K562 (cell line): ENCODE measurements around the gene ST6GALNAC2. TPM values are rescaled to one million over a fixed set of nuclear protein-coding genes. Genes with fewer than 3 reads are reported as not detected.

Experiments
- CHD4 ChIP-seq: fragments of 200-600 bp; sonication (generic); IDR thresholded peaks from 3 replicates; pipeline ENCODE4 v1.6.1; 2012; ENCODE audit warnings: low read depth, mild to moderate bottlenecking, mixed read lengths, low read length, inconsistent platforms; ENCODE audit not compliant: insufficient read depth, insufficient replicate concordance, poor library complexity, severe bottlenecking
- EP400 ChIP-seq: fragments of 450-650 bp; IDR thresholded peaks from 2 replicates; pipeline ENCODE4 v1.6.1; 2017; ENCODE audit warnings: antibody characterized with exemption, mild to moderate bottlenecking, moderate library complexity
- ESRRB ChIP-seq: fragments of 250-450 bp; sonication (Bioruptor Pico); IDR thresholded peaks from 2 replicates; pipeline ENCODE4 v1.5.0; 2020; ENCODE audit warnings: mild to moderate bottlenecking, moderate library complexity, borderline replicate concordance
- KDM5B ChIP-seq: fragments of 200-600 bp; sonication (generic); IDR thresholded peaks from 2 replicates; pipeline ENCODE4 v1.6.1; 2012; ENCODE audit warnings: low read depth, mild to moderate bottlenecking, moderate library complexity, low read length, control low read depth, inconsistent platforms; ENCODE audit not compliant: insufficient replicate concordance
- MEF2D ChIP-seq: conservative IDR thresholded peaks from 2 replicates; pipeline ENCODE4 v1.6.1; 2016; ENCODE audit warnings: low read depth, missing genetic modification characterization, missing compliant biosample characterization
- NUFIP1 ChIP-seq: fragments of 450-650 bp; IDR thresholded peaks from 2 replicates; pipeline ENCODE4 v1.6.1; 2018; ENCODE audit not compliant: partially characterized antibody
- RAD51 ChIP-seq: fragments of 450-650 bp; IDR thresholded peaks from 2 replicates; pipeline ENCODE4 v1.7.1; 2016; ENCODE audit warnings: low read depth, mild to moderate bottlenecking, borderline replicate concordance
- SMARCC2 ChIP-seq: fragments of 450-650 bp; IDR thresholded peaks from 2 replicates; pipeline ENCODE4 v1.6.1; 2017; ENCODE audit warnings: antibody characterized with exemption, moderate library complexity, mild to moderate bottlenecking, low read depth
- TAL1 ChIP-seq: fragments of 450-650 bp; IDR thresholded peaks from 2 replicates; pipeline ENCODE4 v1.6.1; 2016; ENCODE audit warnings: mild to moderate bottlenecking
- TOE1 ChIP-seq, 2 experiments: fragments of 450-650 bp in 1 of 2; sonication (generic) in 1 of 2; formaldehyde crosslinking in 1 of 2; IDR thresholded peaks; 2 replicates each; pipeline versions ENCODE4 v1.7.1 to v1.8.0; 2016 to 2022; ENCODE audit warnings: borderline replicate concordance in 2 of 2, mild to moderate bottlenecking in 2 of 2, antibody characterized with exemption in 1 of 2, inconsistent platforms in 1 of 2, low read depth in 1 of 2, missing genetic modification reagents in 1 of 2, moderate library complexity in 1 of 2
- ZNF3 ChIP-seq: fragments of 250-450 bp; sonication (Bioruptor Pico); IDR thresholded peaks from 2 replicates; pipeline ENCODE4 v1.5.0; 2021; ENCODE audit warnings: mild to moderate bottlenecking, moderate library complexity
- ZNF384 ChIP-seq: IDR thresholded peaks from 2 replicates; pipeline ENCODE4 v1.6.1; 2012; ENCODE audit warnings: low read depth, low read length, improper control_type of control experiment
- ZNF561 ChIP-seq: fragments of 450-650 bp; formaldehyde crosslinking; conservative IDR thresholded peaks from 2 replicates; pipeline ENCODE4 v1.4.0; 2020; ENCODE audit warnings: mild to moderate bottlenecking, moderate library complexity
- ZNF584 ChIP-seq: fragments of 200-800 bp; sonication (Bioruptor generic); IDR thresholded peaks from 2 replicates; pipeline ENCODE4 v1.6.1; 2016; ENCODE audit warnings: low read depth, mild to moderate bottlenecking, missing genetic modification characterization, missing compliant biosample characterization
- polyA plus RNA-seq, 8 experiments: library from polyadenylated mRNA; depleted of rRNA in 4 of 8; stranded (reverse) in 5 of 8; unstranded in 3 of 8; fragments of >200 nt; fragmentation: Nextera tagmentation in 2 of 8; fragmentation: Illumina TruSeq in 1 of 8; extraction: Ambion mirVana in 2 of 8; extraction: Trizol in 1 of 8; gene quantifications; 2 replicates each; pipeline versions ENCODE4 v1.2.1 to v1.2.3, GENCODE V29; 2011 to 2014; ENCODE audit warnings: inconsistent platforms in 1 of 8, missing spikeins in 1 of 8
- total RNA-seq, 7 experiments: library from RNA; depleted of rRNA in 6 of 7; stranded (reverse); fragments of >200 nt in 6 of 7; fragmentation: Illumina TruSeq in 2 of 7; extraction: Trizol in 2 of 7; gene quantifications; 2 replicates each; pipeline versions ENCODE4 v1.2.1 to v1.2.3, GENCODE V29; 2011 to 2021; ENCODE audit warnings: low replicate concordance in 1 of 7
- TF ChIP-seq, protein P1 (sequence below): fragments of 200-800 bp; sonication (Bioruptor generic); IDR thresholded peaks from 2 replicates; pipeline ENCODE4 v1.6.1; 2016; ENCODE audit warnings: missing genetic modification characterization, missing compliant biosample characterization
- TF ChIP-seq, protein P2 (sequence below): sonication (generic); formaldehyde crosslinking; IDR thresholded peaks from 2 replicates; pipeline ENCODE4 v1.8.1; 2023; ENCODE audit warnings: missing genetic modification reagents, mild to moderate bottlenecking, borderline replicate concordance

ST6GALNAC2 gene
- total and polyA plus RNA-seq, 9 of the 15 experiments (the other 6 are each of a cell fraction or from before 2014, with no cell fraction given): 0.18 TPM; not detected in 8

DNA sequence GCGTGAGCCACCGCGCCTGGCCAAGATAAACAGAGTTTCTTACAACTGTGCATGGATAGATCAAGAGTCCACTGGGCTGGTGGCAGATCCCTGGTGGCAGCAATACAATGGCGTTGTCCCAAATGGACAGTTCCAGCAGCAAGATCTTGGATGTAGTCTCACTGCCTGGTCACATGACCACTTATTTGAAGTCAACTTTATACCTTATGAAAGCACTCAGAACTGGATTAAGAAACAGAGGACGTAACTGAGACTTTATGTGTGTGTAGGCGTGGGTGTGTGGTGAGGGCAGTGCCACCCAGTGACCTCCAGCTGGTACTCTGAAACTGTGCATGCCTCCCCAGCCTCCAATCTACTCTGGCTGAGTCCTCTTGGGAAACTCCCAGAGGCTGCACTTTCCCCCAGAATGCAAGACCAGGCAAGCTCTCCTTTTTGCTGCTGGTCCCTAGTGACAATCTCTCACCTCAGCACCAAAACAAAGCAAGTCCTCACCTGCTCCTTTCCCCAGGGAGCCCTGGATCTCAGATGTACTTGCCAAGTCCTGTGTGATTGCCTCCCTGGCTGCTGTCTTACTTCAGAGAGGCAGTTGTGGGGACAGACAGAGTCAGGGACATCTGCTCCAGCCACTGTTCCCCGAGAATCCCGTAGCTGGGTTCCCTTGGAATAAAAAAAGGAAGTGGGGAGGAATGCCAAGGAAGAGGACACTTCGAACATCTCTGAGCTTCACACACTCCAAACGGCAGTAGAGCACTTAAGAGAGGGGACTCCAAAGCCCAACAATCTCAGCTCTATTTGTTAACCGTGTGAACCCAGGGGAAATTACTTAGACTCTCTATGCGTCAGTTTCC is 11.7 kb upstream of the ST6GALNAC2 start (continued):
- TF ChIP-seq TOE1 (IDR thresholded peaks at IDR 0.05; ENCODE audit: borderline replicate concordance) (peak; percentile 34; the same call in 1 of the 2 replicates), TOE1 (CRISPR knock-in tag; IDR thresholded peaks at IDR 0.05; ENCODE audit: borderline replicate concordance, low read depth) (no peak), ZNF584 (no peak), ZNF3 (CRISPR knock-in tag) (no peak), MEF2D (tag) (no peak), ZNF384 (no peak), KDM5B (no peak), SMARCC2 (no peak), NUFIP1 (no peak), RAD51 (peak; percentile 45; the same call in 1 of the 2 replicates), ZNF561 (CRISPR knock-in tag) (no peak), CHD4 (no peak), EP400 (no peak), ESRRB (no peak), TAL1 (no peak)
- TF ChIP-seq, protein P1, sequence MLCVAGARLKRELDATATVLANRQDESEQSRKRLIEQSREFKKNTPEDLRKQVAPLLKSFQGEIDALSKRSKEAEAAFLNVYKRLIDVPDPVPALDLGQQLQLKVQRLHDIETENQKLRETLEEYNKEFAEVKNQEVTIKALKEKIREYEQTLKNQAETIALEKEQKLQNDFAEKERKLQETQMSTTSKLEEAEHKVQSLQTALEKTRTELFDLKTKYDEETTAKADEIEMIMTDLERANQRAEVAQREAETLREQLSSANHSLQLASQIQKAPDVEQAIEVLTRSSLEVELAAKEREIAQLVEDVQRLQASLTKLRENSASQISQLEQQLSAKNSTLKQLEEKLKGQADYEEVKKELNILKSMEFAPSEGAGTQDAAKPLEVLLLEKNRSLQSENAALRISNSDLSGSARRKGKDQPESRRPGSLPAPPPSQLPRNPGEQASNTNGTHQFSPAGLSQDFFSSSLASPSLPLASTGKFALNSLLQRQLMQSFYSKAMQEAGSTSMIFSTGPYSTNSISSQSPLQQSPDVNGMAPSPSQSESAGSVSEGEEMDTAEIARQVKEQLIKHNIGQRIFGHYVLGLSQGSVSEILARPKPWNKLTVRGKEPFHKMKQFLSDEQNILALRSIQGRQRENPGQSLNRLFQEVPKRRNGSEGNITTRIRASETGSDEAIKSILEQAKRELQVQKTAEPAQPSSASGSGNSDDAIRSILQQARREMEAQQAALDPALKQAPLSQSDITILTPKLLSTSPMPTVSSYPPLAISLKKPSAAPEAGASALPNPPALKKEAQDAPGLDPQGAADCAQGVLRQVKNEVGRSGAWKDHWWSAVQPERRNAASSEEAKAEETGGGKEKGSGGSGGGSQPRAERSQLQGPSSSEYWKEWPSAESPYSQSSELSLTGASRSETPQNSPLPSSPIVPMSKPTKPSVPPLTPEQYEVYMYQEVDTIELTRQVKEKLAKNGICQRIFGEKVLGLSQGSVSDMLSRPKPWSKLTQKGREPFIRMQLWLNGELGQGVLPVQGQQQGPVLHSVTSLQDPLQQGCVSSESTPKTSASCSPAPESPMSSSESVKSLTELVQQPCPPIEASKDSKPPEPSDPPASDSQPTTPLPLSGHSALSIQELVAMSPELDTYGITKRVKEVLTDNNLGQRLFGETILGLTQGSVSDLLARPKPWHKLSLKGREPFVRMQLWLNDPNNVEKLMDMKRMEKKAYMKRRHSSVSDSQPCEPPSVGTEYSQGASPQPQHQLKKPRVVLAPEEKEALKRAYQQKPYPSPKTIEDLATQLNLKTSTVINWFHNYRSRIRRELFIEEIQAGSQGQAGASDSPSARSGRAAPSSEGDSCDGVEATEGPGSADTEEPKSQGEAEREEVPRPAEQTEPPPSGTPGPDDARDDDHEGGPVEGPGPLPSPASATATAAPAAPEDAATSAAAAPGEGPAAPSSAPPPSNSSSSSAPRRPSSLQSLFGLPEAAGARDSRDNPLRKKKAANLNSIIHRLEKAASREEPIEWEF (CRISPR knock-in tag): no peak
- TF ChIP-seq, protein P2, sequence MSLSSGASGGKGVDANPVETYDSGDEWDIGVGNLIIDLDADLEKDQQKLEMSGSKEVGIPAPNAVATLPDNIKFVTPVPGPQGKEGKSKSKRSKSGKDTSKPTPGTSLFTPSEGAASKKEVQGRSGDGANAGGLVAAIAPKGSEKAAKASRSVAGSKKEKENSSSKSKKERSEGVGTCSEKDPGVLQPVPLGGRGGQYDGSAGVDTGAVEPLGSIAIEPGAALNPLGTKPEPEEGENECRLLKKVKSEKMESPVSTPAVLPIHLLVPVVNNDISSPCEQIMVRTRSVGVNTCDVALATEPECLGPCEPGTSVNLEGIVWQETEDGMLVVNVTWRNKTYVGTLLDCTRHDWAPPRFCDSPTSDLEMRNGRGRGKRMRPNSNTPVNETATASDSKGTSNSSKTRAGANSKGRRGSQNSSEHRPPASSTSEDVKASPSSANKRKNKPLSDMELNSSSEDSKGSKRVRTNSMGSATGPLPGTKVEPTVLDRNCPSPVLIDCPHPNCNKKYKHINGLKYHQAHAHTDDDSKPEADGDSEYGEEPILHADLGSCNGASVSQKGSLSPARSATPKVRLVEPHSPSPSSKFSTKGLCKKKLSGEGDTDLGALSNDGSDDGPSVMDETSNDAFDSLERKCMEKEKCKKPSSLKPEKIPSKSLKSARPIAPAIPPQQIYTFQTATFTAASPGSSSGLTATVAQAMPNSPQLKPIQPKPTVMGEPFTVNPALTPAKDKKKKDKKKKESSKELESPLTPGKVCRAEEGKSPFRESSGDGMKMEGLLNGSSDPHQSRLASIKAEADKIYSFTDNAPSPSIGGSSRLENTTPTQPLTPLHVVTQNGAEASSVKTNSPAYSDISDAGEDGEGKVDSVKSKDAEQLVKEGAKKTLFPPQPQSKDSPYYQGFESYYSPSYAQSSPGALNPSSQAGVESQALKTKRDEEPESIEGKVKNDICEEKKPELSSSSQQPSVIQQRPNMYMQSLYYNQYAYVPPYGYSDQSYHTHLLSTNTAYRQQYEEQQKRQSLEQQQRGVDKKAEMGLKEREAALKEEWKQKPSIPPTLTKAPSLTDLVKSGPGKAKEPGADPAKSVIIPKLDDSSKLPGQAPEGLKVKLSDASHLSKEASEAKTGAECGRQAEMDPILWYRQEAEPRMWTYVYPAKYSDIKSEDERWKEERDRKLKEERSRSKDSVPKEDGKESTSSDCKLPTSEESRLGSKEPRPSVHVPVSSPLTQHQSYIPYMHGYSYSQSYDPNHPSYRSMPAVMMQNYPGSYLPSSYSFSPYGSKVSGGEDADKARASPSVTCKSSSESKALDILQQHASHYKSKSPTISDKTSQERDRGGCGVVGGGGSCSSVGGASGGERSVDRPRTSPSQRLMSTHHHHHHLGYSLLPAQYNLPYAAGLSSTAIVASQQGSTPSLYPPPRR: no peak
